Osteocyte (in vitro differentiated cells): ENCODE measurements around the gene COL4A1. TPM values are rescaled to one million over a fixed set of nuclear protein-coding genes. Genes with fewer than 3 reads are reported as not detected.
A peak's percentile ranks its signal among the peaks of the same experiment; 100 is the strongest.

Experiments
- DNase-seq: peaks from one replicate; pipeline ENCODE4 v3.0.0; 2021; ENCODE audit warnings: mixed read lengths; ENCODE audit not compliant: unreplicated experiment; ENCODE audit errors: extremely low spot score
- H3K27ac Mint-ChIP-seq: one replicate; pipeline ENCODE4 v1.8.0; 2021; ENCODE audit warnings: mild to moderate bottlenecking, mixed read lengths; ENCODE audit not compliant: unreplicated experiment
- H3K27me3 Mint-ChIP-seq: one replicate; pipeline ENCODE4 v1.8.0; 2021; ENCODE audit warnings: mixed read lengths; ENCODE audit not compliant: unreplicated experiment
- H3K36me3 Mint-ChIP-seq: one replicate; pipeline ENCODE4 v1.8.0; 2021; ENCODE audit warnings: mixed read lengths; ENCODE audit not compliant: unreplicated experiment
- H3K4me1 Mint-ChIP-seq: one replicate; pipeline ENCODE4 v1.8.0; 2021; ENCODE audit warnings: mixed read lengths; ENCODE audit not compliant: unreplicated experiment
- H3K4me3 Mint-ChIP-seq: one replicate; pipeline ENCODE4 v1.8.0; 2021; ENCODE audit warnings: mild to moderate bottlenecking, moderate library complexity, mixed read lengths; ENCODE audit not compliant: unreplicated experiment
- H3K9me3 Mint-ChIP-seq: one replicate; pipeline ENCODE4 v1.8.0; 2021; ENCODE audit warnings: mixed read lengths; ENCODE audit not compliant: unreplicated experiment
- CTCF ChIP-seq: fragments of 200-600 bp; sonication (generic); IDR thresholded peaks from 2 replicates; pipeline ENCODE4 v1.5.0; 2021; ENCODE audit warnings: antibody characterized with exemption, mild to moderate bottlenecking, moderate library complexity
- total RNA-seq: library from RNA; stranded (reverse); gene quantifications from 2 replicates; pipeline ENCODE4 v1.2.1, GENCODE V29; 2021

The COL4A1 gene
- total RNA-seq, 1 donor from 2014 or later: 3,181 TPM

GRCh38 chr13:110263888-110264287 is 43.1 kb downstream of the COL4A1 start:
- H3K27ac Mint-ChIP-seq: peak overlapping the region; percentile 84
- no peaks in the 10 kb centered on the region for H3K27me3 Mint-ChIP-seq
- DNase-seq: peak; percentile 70
- no peak for TF ChIP-seq CTCF
- no peak overlapping the region for H3K4me3 Mint-ChIP-seq
- H3K4me1 Mint-ChIP-seq: peaks cover 74% of the 10 kb centered on the region
- peaks cover 19% of the 10 kb centered on the region for H3K36me3 Mint-ChIP-seq
- no peaks in the 10 kb centered on the region for H3K9me3 Mint-ChIP-seq

GRCh38 chr13:110263404-110263803 is 43.6 kb downstream of the COL4A1 start:
- no peak overlapping the region for H3K4me3 Mint-ChIP-seq
- H3K4me1 Mint-ChIP-seq: peaks cover 72% of the 10 kb centered on the region
- H3K27me3 Mint-ChIP-seq: no peaks in the 10 kb centered on the region
- H3K9me3 Mint-ChIP-seq: no peaks in the 10 kb centered on the region
- H3K36me3 Mint-ChIP-seq: peaks cover 19% of the 10 kb centered on the region
- no peak for TF ChIP-seq CTCF
- DNase-seq: no peak
- peak overlapping the region; percentile 87 for H3K27ac Mint-ChIP-seq

DNA sequence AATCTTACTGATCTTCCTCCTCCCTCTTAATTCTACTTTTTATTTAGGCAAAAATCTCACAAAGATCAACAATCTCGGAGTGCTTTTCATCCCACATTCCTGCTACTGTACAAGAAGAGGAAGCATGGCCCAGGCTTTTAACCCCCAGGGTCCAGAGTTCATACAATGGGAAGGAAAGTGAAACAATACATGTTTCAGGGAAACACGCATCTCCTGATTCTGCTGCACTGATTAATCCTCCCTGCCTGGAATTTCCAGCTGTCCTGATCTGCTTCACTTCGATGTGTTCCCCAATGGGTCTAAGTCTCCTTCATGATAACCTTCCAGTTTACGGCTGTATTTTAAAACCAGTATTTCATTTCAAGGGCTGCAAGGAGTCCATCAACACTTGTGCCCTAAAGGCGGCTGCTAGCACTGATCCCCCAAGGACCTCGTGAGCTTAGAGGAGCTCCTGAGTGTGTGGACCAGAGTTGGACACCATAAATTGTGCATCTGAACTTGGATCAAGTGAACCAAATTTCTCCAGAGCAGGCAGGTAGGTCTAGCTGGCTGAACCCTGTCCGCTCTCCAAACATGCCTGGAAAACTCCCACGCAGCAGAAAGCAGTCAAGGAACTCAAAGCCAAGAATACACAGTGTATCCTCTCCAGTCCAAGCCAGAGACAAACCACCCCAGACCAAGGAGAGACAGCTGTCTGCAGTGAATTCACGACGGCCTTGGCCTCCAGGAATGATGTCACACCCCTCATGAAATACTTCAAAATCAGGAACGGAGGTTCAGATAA is 44.3 kb downstream of the COL4A1 start:
- Mint-ChIP-seq H3K27me3 (no peaks in the 10 kb centered on the region), H3K4me1 (peaks cover 72% of the 10 kb centered on the region), H3K27ac (peak overlapping the region; percentile 87), H3K9me3 (no peaks in the 10 kb centered on the region), H3K4me3 (no peak overlapping the region), H3K36me3 (peaks cover 17% of the 10 kb centered on the region)
- DNase-seq: peak; percentile 32
- no peak for TF ChIP-seq CTCF

- peak overlapping the region; percentile 54 for H3K4me3 Mint-ChIP-seq
- peak; percentile 63 for DNase-seq
- peaks cover 75% of the 10 kb centered on the region for H3K4me1 Mint-ChIP-seq
- no peaks in the 10 kb centered on the region for H3K9me3 Mint-ChIP-seq
- peaks cover 17% of the 10 kb centered on the region for H3K36me3 Mint-ChIP-seq
- TF ChIP-seq CTCF: no peak
- H3K27ac Mint-ChIP-seq: peak overlapping the region; percentile 87
- H3K27me3 Mint-ChIP-seq: no peaks in the 10 kb centered on the region
These were observed 44.9 kb downstream of the COL4A1 start for GRCh38 chr13:110262082-110262436.

- peaks cover 17% of the 10 kb centered on the region for H3K36me3 Mint-ChIP-seq
- H3K4me3 Mint-ChIP-seq: peak overlapping the region; percentile 54
- peak; percentile 80 for DNase-seq
- TF ChIP-seq CTCF: no peak
- peaks cover 75% of the 10 kb centered on the region for H3K4me1 Mint-ChIP-seq
- no peaks in the 10 kb centered on the region for H3K27me3 Mint-ChIP-seq
- H3K27ac Mint-ChIP-seq: peak overlapping the region; percentile 87
- H3K9me3 Mint-ChIP-seq: no peaks in the 10 kb centered on the region
These were observed 45.5 kb downstream of the COL4A1 start for GRCh38 chr13:110261166-110262081.
